HG02763 (cell line): ENCODE results near the gene CCRL2.
"Not testable (repeated sequence)": the region's sequence is repeated elsewhere in the genome, so short reads cannot be mapped to it uniquely, and the experiment has no call there.

Source experiments
- ATAC-seq: cut with Tn5 transposase; IDR thresholded peaks from one replicate; pipeline ENCODE4 v1.9.1; 2021; ENCODE audit warnings: mild to moderate bottlenecking, moderate library complexity; ENCODE audit not compliant: unreplicated experiment

CCRL2 gene

DNA sequence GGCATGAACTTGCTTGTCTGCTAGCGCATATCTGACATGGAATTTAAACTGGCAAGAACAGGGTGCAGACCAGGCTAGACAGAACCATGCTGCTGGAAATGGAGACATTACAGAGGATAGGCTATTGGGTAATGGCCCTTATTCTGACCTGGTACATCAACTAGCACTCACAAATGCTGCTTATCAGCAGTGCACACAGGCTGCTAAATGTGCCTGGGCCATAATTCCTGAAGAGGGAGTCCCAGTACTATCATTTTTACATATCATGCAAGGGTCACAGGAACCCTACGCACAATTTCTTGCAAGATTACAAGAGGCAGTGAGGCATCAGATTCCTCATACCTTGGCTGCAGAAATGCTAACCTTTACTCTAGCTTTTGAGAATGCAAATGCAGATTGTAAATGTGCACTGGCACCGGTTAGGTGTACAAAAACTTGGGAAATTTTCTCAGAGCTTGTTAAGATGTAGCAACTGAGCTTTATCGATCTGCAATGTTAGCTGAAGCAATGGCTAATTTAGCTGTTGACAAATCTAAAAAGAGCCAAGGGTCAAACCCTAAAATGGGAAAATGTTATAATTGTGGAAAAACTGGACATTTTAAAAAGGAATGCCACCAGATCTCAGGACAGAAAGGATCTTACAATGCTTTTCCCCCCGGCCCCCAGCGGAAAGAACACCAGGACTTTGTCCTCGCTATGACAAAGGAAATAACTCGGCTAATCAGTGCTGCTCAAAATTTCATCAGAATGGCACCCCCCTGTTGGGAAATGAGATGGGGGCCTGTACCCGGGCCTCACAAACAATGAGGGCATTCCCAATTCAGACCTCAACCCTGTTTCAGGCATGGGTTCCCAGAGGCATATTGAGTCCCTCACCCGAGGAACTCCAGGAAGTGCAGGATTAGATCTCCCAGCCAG lies 21.1 kb downstream of the CCRL2 start:
- no peak for ATAC-seq

DNA sequence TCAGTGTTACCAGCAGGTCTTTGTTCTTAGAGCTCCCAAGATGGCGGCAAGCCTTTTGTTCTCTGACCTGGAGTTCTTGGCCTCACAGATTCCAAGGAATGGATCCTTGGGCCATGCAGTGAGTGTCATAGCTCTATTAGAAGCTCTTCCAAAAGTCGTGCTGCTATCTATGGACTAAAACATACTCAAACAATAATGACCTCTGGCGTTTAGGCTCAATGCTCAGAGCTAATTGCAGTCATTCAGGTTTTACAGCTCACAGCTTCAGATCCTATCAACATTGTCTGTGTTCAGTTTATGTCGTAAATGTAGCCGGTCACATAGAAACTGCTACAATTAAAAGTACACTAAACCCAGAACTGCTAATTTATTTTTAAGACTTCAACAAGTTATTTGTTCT lies 22.2 kb downstream of the CCRL2 start:
- ATAC-seq = no peak

DNA sequence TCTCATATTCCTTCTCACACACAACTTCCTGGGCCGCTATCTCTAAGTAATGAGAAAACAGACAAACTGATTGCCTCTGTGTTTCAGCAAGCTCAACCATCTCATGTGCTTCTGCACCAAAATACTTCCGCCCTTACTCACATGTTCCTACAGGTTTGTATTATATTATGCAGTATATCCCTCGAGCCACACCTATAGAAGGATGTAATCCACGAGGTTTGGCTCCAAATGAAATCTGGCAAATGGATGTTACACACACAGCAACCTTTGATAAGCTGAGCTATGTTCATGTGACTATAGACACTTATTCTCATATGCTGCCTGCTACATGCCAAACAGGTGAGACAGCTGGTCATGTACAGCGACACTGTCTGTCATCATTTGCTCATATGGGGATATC lies 22.6 kb downstream of the CCRL2 start:
- ATAC-seq = no peak

DNA sequence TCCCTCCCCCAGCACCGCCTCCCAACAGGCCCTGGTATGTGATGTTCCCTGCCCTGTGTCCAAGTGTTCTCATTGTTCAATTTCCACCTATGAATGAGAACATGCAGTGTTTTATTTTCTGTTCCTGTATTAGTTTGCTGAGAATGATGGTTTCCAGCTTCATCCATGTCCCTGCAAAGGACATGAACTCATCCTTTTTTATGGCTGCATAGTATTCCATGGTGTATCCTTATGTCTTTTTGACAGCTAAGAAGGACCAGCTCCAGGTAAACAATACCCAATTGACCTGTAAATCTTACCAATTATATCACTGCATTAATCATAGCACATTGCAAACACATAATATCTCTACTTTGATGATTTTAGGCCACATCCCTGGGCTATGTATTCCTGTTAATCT lies 23.8 kb downstream of the CCRL2 start:
- ATAC-seq = not testable (repeated sequence)

DNA sequence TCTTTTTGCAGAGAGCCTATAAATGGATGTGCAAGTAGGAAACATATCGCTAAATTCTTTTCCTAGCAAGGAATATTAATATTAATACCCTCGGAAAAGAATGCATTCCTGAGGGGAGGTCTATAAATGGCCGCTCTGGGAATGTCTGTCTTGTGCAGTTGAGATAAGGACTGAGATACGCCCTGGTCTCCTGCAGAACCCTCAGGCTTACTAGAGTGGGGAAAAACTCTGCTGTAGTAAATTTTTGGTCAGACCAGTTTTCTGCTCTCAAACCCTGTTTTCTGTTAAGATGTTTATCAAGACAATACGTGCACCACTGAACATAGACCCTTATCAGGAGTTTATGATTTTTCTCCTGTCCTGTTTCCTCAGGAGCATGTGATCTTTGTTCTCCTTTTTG lies 24.8 kb downstream of the CCRL2 start:
- not testable (repeated sequence) for ATAC-seq

DNA sequence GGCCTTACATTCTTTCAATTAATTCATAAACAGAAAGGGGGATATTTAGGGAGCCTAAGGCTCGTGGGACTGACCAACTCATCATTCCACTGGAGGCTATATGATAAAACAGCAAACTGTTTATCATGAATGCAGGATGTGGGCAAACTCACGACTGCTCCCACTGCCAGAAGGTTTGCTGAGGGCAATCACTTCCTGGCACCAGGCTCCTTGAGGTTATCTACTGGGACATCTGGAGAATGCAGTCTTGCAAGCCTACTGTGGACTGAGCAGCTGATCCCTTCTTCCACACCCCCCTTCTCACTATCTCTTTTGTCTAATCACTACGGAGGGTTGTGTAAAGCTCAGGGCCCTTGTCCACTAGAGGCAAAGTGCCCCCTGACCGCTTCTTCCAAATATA lies 26.1 kb downstream of the CCRL2 start:
- not testable (repeated sequence) for ATAC-seq

DNA sequence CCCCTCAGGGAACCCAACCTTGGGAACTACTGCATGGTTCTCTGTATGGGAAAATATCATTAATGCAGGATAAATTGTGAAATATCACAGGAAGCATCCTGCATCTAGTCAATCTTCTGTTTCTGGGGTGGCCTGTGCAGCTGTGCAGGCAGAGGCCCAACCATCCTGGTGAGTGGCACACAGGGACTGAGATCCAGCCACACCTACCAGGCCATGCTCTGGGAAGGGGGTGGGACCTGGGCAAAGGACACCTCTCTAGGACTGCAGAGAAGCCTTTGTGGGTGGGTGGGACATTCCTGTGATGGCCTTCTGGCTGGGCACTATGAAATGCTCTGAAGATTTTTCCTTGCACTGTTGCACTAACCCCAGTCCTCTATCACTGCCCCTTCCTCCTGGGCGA lies 26.8 kb downstream of the CCRL2 start:
- ATAC-seq = no peak

DNA sequence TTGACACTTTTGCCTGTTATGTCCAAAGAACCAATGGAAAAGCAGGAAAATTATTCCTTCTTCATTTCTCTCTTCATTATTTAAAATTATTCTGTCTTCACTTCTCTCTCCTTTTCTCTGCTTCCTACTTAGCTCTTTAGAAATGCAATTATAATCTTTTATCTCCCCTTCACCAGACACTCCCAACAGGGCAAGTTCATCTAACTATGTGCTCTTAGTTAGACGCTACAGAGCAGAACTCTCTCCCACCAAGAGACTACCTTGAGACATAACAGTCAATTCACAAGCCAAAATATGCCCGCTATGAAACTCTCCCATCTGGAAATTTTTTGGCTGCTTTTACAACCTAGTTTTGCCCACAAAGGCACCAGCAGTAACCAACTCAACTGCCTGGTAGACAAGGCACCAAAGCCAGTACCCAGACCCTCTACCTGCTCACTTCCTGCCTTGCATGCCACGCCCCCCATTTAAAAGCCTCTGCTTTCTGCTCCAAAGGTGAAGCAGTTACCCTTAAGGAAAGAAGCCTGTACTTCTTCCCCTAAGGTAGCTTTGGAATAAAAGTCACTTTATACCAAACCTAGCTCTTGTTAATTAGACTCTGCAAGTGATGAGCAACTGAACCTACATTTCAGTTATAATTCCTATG lies 28.1 kb downstream of the CCRL2 start:
- ATAC-seq = no peak

DNA sequence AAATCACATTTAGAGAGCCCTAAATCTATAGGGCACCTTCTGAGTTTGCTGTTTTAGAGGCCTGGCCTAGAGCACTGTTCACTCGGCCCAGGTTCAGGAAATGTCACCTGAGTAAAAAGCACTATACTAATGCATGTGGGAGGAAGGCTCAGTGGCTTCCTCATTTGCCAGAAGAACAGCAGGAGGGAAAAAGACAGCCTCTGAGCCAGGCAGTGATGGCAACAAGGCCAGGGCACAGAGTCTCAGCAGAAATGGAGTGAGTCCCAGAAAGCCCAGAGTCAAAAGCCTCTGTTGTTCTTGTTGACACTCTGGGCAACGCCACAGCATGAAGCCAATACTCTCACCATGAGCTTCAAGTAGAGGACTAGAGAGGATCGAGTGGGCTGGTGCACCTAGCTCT lies 31.8 kb downstream of the CCRL2 start:
- ATAC-seq = no peak

DNA sequence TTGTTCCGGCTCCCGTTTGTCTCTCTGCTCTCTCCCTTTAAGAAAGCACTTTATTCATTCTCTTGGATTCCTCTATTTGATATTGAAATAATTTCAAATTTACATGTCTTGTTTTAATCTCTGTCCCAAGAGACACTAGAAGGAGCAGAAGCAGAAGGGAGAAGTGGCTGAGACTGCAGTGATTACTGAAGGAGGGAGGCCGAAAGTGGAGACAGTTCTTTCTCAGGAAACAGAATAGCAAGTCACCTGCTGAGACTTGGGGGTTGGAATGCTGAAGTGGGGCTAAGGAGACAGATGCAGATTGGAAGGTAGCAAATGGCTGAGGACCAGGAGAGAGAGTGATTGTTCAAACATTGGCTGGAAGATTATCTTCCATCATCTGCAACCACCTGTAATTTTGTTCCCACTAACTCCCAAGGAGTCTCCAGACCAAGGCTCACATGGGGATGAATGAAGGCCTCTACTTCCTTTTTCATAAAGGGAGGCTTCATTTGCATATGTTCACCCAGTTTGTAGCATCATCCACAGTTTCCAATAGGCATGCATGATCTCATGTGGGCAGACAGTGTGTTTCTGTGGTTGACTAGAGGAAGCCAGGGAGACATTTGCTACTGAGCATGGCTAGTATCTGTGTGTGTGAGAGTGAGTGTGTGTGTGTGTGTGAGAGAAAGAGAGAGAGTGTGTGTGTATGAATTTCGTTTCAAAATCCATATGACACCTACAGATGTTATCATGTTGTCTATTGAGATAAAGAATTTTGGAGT lies 33.7 kb downstream of the CCRL2 start:
- peak; percentile 54 for ATAC-seq

DNA sequence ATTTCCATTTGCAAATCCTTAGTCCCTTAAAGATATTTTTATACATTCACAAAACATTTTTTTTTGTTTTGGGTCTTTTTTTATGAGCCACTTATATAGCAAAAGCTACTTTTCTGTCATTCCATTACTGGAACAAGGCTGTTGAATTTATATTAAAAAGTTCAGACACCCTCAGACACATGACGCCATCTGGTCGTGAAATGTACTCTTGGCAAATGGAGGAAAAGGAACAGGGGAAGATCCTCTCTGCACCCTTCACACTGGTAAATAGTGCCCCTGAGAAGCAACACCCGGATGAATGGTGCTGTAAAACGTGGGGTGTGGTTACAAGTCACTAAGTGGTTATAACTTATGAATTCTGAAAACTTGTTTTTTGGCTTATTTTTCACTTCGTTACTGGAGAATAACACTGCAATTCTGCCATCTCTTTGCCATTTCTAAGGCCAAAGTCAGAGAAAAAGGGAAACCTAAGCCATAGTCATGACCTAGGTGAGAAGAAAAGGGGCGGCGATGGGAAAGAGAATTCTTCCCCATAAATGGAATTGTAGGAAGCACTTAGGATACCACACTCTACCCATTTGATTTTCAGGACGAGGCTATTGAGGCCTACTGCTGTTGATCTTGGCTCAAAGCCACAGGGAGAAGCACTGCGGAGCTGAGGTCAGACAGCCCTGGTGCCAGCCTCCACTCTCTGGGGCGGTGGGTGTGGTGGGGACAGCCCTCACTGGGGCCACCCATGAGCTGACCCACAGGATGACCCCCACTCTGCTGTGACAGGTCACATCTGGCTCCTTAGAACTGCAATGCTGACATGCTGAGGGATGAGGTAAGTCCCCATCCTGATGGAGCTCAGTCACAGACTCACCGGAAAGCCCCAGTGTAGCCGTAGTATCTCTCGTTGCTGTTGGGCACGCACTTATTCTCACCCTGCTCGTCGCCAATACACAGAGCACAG lies 35.8 kb downstream of the CCRL2 start:
- ATAC-seq = no peak

DNA sequence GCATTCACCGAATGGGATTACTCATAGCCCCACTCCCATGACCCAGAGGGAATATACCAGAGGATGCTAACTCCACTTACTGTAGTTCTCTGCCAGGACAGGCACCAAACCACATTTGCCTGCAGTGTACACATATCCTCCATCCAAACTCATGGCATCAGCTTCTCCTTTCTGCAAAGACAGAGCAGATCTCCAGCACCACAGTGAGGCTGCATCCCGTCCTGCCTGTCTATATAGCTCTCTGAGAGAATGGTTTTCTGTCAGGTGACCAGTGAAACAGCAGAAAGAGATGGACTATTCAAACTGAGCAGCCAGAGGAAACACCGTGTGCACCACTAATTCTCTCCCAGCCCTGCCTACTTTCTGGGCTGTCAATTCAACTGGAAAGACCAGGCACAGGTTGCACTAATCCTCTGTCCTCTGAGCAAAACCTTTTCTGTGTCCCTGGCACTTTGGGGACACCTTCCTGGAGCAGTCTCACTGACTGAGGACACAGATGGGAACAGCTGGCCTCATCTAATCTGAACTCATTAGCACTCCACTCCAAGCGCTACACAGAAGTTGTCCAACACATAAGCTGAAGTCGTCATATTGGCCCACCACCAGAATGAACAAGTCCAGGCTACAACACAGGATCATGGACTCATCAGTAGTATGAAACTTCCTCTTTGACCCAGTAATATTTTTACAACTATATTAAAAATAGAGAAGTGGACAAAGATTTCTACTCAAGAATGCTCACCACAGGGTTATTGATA lies 40.3 kb downstream of the CCRL2 start:
- ATAC-seq = no peak

DNA sequence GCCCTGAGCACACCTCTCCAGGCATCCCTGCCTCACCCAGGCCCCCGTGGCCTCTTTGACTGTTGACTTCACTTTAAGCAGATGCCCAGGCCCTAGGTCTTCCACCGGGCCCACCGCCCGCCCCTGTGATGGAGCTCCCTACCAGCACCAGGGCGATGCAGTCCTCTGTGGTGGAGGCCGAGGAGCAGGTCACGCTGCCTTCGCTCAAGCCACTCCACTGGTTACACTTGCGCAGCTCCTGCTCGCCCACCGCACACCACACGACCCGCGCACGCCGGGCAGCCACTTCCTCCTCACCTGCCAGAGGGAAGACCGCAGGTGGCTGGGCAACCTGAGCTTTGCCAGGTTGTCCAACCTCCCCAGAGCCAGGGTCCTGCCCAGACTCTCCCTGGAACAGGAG lies 41.7 kb downstream of the CCRL2 start:
- no peak for ATAC-seq

DNA sequence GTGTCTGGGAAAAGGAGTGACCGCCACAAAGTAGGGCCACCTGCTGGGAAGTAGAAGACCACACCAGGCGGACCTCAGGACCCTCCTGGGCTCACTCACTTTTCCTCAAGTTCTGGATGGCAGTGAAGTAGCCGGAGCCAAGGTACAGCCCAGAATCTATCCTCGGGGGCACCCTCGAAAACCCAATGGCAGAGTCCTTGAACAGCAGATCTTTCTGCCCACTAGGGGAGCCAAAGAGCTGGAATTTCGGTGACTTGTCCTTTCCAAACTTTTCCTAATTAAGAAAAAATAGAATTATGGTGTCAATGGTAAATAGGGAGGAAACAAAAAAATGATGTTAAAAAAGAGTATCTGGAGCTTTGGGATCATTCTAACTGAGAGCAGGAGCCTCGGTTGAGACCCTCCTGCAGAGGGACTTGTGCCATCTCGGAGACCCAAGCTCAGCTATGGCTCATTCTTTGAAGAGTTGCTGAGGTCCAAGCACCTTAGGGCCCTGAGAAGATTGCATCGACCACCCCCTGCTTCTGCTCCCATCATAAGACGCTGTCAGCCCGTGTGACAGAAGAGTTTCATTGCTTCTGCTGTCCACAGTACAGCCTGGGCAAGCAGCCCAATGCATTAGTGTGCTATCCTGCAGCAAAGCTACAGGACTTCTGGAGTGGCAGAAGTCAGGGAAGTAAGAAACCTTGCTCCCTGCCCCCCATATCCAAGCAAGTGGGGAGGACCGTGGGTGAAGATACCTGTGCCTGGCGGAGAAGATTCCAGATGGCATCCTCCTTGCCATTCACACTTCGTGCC lies 42.9 kb downstream of the CCRL2 start:
- ATAC-seq = no peak

DNA sequence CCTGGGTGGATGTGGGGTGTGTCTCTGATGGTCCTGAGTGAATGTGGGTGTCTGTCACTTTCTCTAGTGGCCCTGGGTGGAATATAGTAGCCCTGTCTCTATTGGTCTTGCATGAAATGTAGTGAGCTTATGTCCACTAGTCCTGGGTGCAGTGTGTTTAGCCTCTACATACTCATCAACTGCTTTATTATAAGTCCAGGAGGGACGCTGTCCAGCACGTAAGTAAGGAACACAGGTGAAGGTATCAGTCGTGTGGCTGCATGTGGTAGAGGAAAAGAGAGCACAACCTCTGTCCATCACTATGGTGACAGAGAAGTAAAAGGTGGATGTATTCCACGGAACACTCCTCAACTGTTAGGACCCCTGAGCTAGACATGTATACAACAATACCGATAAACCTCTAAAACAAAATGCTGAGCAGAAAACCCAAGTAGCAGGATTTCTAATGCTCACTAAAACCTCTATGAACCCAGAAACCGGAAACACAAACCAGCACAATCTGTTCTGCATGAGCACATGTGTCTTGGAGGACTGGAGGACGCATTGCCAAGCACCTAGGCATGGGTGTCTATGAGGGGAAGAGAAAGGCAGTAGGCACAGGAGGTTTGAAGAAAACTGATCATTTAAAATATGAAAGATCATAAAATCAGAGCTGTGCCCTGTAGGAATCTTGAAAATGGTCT lies 46.6 kb downstream of the CCRL2 start:
- ATAC-seq = no peak

DNA sequence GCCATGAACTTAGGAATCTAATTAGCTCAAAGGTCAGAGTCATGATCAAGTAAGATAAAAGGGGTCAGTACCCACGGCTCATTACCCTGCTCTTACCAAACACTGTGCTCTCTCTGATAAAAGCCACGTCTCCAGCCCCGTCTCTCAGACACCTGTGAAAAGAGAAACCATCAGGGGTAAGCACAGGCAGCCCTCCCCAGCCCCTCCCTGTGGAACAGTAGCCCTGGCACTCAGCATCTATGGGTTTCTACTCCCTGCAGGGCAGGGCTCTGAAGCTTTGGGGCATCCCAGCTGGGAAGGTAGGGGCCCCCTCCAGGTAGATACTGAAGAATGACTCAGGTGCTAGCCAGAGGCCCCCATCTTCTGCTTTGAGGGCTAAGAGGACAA lies 47.1 kb downstream of the CCRL2 start:
- ATAC-seq = no peak

DNA sequence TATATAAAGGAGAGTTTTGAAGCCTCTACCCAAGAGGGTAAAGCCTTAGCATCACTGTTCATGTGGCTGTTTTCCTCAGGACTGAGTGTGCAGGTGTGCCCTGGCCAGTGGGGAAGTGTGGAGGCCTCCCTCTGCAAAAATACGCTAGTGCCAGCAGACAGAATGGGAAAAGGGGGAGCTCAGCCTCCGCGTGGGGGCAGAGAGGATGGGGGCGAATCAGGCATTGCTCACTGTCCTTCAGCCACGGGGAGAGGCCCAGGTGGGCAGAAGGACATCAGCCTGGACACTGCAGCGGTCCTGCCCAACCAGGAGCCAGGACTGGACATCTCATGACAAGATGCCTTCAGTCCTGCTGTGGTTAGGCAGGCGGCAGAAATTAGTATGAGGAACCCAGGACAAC lies 47.5 kb downstream of the CCRL2 start:
- no peak for ATAC-seq
